ENCODE data around the gene ADORA2A. TPM values are rescaled to one million over a fixed set of nuclear protein-coding genes. Genes with fewer than 3 reads are reported as not detected.

Gene ADORA2A
- total RNA-seq, 1 donor from 2014 or later = 35.8 TPM

DNA sequence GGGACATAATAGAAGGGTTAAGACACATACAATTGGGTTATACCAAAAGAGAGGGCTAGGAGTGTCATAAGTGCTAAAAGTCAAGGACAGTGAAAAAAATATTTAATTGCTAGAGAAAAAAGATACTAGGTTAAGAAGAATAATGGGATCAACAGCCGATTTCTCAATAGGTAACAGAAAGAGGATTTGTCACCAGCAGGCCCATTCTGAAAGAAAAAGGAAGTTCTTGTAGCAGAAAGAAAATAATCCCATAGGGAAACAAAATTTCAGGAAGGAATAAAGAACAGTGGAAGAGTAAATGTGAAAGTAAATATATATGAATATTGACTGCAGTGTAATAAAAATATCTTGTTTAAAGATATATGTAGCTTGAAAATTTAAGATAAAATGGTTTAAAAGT lies 43.3 kb upstream of the ADORA2A start:
- no peak overlapping the region for H3K4me3 Mint-ChIP-seq

DNA sequence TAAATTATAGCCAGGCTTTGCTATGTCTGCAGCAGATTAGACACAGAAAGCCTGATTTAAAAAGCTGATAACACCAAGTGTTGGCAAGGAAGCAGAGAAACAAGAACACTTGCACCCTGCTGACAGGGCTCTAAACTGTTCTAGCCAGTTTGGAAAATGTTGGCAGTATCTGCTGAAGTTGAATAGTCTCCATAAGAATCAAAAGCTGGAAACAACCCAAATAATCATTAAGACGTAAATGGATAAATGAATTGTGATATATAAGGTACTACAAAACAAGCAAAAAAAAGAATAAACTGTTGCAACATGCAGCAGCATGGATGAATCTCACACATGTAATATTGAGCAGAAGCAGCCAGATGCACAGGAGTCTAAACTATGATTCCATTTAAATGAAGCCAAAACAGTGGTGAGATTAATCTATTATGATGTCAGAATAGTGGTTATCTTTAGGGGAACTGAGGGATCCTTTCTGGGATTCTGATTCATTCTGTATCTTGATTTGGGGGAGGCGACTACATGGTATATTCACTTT lies 40.4 kb upstream of the ADORA2A start:
- POLR2A ChIA-PET = interaction anchor here (0.7 kb wide), 1 partner anchor 93 kb away, joined by 3 read pairs; no protein-coding TSS in a partner anchor
- H3K4me3 Mint-ChIP-seq = no peak overlapping the region
- TF ChIP-seq, protein P1, sequence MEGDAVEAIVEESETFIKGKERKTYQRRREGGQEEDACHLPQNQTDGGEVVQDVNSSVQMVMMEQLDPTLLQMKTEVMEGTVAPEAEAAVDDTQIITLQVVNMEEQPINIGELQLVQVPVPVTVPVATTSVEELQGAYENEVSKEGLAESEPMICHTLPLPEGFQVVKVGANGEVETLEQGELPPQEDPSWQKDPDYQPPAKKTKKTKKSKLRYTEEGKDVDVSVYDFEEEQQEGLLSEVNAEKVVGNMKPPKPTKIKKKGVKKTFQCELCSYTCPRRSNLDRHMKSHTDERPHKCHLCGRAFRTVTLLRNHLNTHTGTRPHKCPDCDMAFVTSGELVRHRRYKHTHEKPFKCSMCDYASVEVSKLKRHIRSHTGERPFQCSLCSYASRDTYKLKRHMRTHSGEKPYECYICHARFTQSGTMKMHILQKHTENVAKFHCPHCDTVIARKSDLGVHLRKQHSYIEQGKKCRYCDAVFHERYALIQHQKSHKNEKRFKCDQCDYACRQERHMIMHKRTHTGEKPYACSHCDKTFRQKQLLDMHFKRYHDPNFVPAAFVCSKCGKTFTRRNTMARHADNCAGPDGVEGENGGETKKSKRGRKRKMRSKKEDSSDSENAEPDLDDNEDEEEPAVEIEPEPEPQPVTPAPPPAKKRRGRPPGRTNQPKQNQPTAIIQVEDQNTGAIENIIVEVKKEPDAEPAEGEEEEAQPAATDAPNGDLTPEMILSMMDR (IDR thresholded peaks at IDR 0.05) = no peak
- DNase-seq = no peak
- no peak for ATAC-seq (ENCODE audit: low read depth)
- peaks cover 24% of the 10 kb centered on the region for H3K36me3 Mint-ChIP-seq (ENCODE audit: low read depth)
- CTCF ChIA-PET = no interaction called here
- H3K27me3 Mint-ChIP-seq = no peaks in the 10 kb centered on the region
- intact Hi-C loops (cut with micrococcal nuclease) = no loop called here
- no peaks in the 10 kb centered on the region for H3K9me3 Mint-ChIP-seq
- peaks cover 5% of the 10 kb centered on the region for H3K4me1 Mint-ChIP-seq
- no peak overlapping the region for H3K27ac Mint-ChIP-seq

More for the DNA sequence above, 43.3 kb upstream of the ADORA2A start:
- TF ChIP-seq, protein P1 (IDR thresholded peaks at IDR 0.05) = no peak
- Mint-ChIP-seq H3K27ac (no peak overlapping the region), H3K9me3 (no peaks in the 10 kb centered on the region), H3K36me3 (ENCODE audit: low read depth) (peaks cover 32% of the 10 kb centered on the region), H3K27me3 (no peaks in the 10 kb centered on the region), H3K4me1 (peaks cover under 1% of the 10 kb centered on the region)
- CTCF ChIA-PET = no interaction called here
- DNase-seq (no peak), ATAC-seq (ENCODE audit: low read depth) (no peak)
- POLR2A ChIA-PET = no interaction called here
- intact Hi-C loops (cut with micrococcal nuclease) = no loop called here

DNA sequence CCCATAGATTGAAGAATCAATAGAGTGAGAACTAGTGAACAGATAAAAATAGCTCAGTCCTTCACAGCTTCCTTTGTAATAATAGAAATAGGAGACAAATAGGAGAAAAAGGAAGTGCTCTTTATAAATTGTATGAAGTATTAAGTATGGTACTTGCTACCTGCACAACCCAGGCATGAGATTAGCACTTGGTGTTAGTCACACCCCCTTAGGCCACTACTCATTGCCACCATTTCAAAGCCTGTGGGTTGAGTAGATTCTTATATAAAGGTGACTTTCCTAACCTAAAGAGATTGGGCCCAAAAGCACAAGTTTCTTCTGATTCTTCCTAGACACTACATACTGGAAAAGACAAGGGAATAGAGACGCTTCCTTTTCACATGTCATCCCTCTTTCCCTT lies 37.7 kb upstream of the ADORA2A start:
- H3K27me3 Mint-ChIP-seq = no peaks in the 10 kb centered on the region
- H3K27ac Mint-ChIP-seq = no peak overlapping the region
- peaks cover 35% of the 10 kb centered on the region for H3K36me3 Mint-ChIP-seq (ENCODE audit: low read depth)
- DNase-seq = no peak
- intact Hi-C loops (cut with micrococcal nuclease) = no loop called here
- no peak overlapping the region for H3K4me3 Mint-ChIP-seq
- CTCF ChIA-PET = no interaction called here
- TF ChIP-seq, protein P1 (IDR thresholded peaks at IDR 0.05) = no peak
- no peaks in the 10 kb centered on the region for H3K9me3 Mint-ChIP-seq
- H3K4me1 Mint-ChIP-seq = peaks cover 5% of the 10 kb centered on the region
- no peak for ATAC-seq (ENCODE audit: low read depth)
- POLR2A ChIA-PET = no interaction called here

DNA sequence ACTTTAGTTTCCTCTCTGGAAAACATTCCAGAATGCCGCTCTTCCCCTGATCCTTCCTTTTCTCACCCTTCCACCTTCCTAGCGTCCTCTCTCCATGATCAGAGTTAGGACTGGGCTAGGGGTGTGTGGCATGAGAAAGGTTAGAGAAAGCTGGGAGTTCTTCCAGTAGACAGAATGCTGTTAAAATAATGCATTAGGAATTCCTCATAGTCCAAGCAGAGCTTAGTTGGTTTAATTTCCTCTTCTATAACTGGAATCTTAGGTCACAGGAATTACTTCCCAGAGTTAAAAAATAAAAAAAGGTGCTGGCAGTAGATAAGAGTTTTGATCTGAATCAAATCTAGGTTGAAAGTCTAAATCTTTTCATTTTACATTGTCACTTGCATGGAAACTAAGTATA lies 37.2 kb upstream of the ADORA2A start:
- peaks cover 5% of the 10 kb centered on the region for H3K4me1 Mint-ChIP-seq
- ChIA-PET POLR2A (no interaction called here), CTCF (no interaction called here)
- no peak overlapping the region for H3K27ac Mint-ChIP-seq
- ATAC-seq (ENCODE audit: low read depth) = no peak
- TF ChIP-seq, protein P1 (IDR thresholded peaks at IDR 0.05) = no peak
- H3K4me3 Mint-ChIP-seq = no peak overlapping the region
- peaks cover 39% of the 10 kb centered on the region for H3K36me3 Mint-ChIP-seq (ENCODE audit: low read depth)
- no peak for DNase-seq
- intact Hi-C loops (cut with micrococcal nuclease) = no loop called here
- H3K27me3 Mint-ChIP-seq = no peaks in the 10 kb centered on the region
- no peaks in the 10 kb centered on the region for H3K9me3 Mint-ChIP-seq

DNA sequence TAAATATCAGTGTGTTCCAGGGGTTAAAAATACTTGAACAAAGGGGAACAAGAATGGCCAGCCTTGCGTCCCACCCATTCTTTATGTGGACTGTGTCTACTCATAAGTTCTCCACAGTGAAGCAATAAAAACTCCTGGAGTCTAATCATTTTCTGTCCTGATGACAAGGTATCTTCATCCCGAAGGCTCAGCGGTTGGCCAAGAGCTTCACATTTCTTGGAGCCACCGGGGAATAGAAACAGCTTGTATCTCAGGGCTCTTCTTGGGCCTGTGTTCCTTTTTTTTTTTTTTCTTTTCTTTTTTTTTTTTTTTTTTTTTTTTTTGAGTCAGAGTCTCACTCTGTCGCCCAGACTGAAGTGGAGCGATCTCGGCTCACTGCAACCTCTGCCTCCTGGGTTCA lies 36.8 kb upstream of the ADORA2A start:
- intact Hi-C loops (cut with micrococcal nuclease) = no loop called here
- H3K27ac Mint-ChIP-seq = no peak overlapping the region
- CTCF ChIA-PET = no interaction called here

More for the DNA sequence above, 36.8 kb upstream of the ADORA2A start:
- no peaks in the 10 kb centered on the region for H3K27me3 Mint-ChIP-seq
- POLR2A ChIA-PET = no interaction called here
- peaks cover 37% of the 10 kb centered on the region for H3K36me3 Mint-ChIP-seq (ENCODE audit: low read depth)
- H3K4me3 Mint-ChIP-seq = no peak overlapping the region
- DNase-seq = no peak
- no peaks in the 10 kb centered on the region for H3K9me3 Mint-ChIP-seq
- TF ChIP-seq, protein P1 (IDR thresholded peaks at IDR 0.05) = no peak
- no peak for ATAC-seq (ENCODE audit: low read depth)
- peaks cover 5% of the 10 kb centered on the region for H3K4me1 Mint-ChIP-seq
